ENCODE measurements around the gene KCND3. TPM values are rescaled to one million over a fixed set of nuclear protein-coding genes. Genes with fewer than 3 reads are reported as not detected.

KCND3 gene
- total and polyA plus RNA-seq, 2 donors (not counting 3 experiments of a cell fraction or from before 2014, with no cell fraction given): 0.03 TPM; not detected in 1

DNA sequence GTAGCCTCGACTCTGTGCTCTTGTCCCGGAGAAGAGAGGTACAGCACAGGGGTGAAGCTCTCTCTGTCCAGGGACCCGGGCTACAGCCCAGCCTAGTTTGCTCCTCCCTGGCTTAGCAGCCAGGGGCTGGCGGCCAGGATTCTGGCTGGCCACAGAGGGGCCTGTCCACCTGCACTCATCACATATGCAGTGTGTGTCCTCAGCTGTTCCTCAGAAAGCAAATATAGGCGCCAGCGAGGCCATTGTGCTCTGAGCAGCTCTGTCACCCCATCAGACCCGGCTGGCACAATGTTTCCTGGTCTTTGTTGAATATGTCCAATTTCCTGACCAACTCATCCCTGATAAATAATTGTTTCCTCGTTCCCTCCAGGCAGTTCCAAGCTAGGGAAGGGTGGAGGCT, 28.5 kb downstream of the KCND3 start:
- no peaks in the 10 kb centered on the region for H3K27me3 ChIP-seq (ENCODE audit: control insufficient read depth in 2 of 2, insufficient read depth in 2 of 2, low read length in 2 of 2)
- no peak overlapping the region for H3K4me2 ChIP-seq (ENCODE audit: insufficient read depth, low read length)
- H3K4me3 ChIP-seq (replicated peaks in 1 of 3; ENCODE audit: insufficient read depth in 1 of 3, low read depth in 1 of 3, low read length in 3 of 3): no peak overlapping the region
- no peaks in the 10 kb centered on the region for H3K36me3 ChIP-seq (ENCODE audit: control insufficient read depth in 2 of 2, extremely low read depth in 1 of 2, insufficient read depth in 2 of 2, low read length in 2 of 2)
- FAIRE-seq (no peak), DNase-seq (ENCODE audit: low read depth, low spot score) (no peak)
- H3K79me2 ChIP-seq (ENCODE audit: control insufficient read depth, insufficient read depth, low read length): no peaks in the 10 kb centered on the region
- intact Hi-C loops (cut with micrococcal nuclease) (no loop called here), dilution Hi-C loops (cut with MboI; ENCODE audit: extremely low pct_ligation_motif_present, low sequenced_read_pairs) (no loop called here)
- no peak overlapping the region for H2AFZ ChIP-seq (ENCODE audit: low read depth, low read length)
- H3K9ac ChIP-seq (replicated peaks; ENCODE audit: extremely low read depth, insufficient read depth, low read length): no peak overlapping the region
- no TSS peak for BruUV-seq (replicated peaks)
- H3K27ac ChIP-seq (ENCODE audit: insufficient read depth, low read depth, low read length): no peak overlapping the region
- no peak for TF ChIP-seq FOS (IDR thresholded peaks at IDR 0.05; ENCODE audit: borderline replicate concordance, insufficient read depth, low read length)
- no peaks in the 10 kb centered on the region for H3K4me1 ChIP-seq (ENCODE audit: control insufficient read depth, extremely low read depth, insufficient read depth, low read length)
- POLR2A ChIA-PET: no interaction called here
- H3K9me3 ChIP-seq (replicated peaks; ENCODE audit: control insufficient read depth, insufficient read depth, low read length): no peaks in the 10 kb centered on the region
- CTCF ChIA-PET: no interaction called here
- H4K20me1 ChIP-seq (replicated peaks; ENCODE audit: control insufficient read depth, extremely low read depth, insufficient read depth, low read length): no peaks in the 10 kb centered on the region
- no peaks in the 10 kb centered on the region for H3K9me1 ChIP-seq (replicated peaks; ENCODE audit: control insufficient read depth, extremely low read depth, insufficient read depth, low read length)

GRCh38 chr1:111959436-111959835, 30.0 kb downstream of the KCND3 start:
- intact Hi-C loops (cut with micrococcal nuclease): no loop called here
- Histone ChIP-seq H3K9ac (replicated peaks; ENCODE audit: extremely low read depth, insufficient read depth, low read length) (no peak overlapping the region), H3K36me3 (ENCODE audit: control insufficient read depth in 2 of 2, extremely low read depth in 1 of 2, insufficient read depth in 2 of 2, low read length in 2 of 2) (no peaks in the 10 kb centered on the region), H3K4me3 (replicated peaks in 1 of 3; ENCODE audit: insufficient read depth in 1 of 3, low read depth in 1 of 3, low read length in 3 of 3) (no peak overlapping the region), H3K4me1 (ENCODE audit: control insufficient read depth, extremely low read depth, insufficient read depth, low read length) (no peaks in the 10 kb centered on the region), H3K27me3 (ENCODE audit: control insufficient read depth in 2 of 2, insufficient read depth in 2 of 2, low read length in 2 of 2) (no peaks in the 10 kb centered on the region), H2AFZ (ENCODE audit: low read depth, low read length) (no peak overlapping the region), H3K79me2 (ENCODE audit: control insufficient read depth, insufficient read depth, low read length) (no peaks in the 10 kb centered on the region), H3K27ac (ENCODE audit: insufficient read depth, low read depth, low read length) (no peak overlapping the region), H3K9me1 (replicated peaks; ENCODE audit: control insufficient read depth, extremely low read depth, insufficient read depth, low read length) (no peaks in the 10 kb centered on the region), H3K9me3 (replicated peaks; ENCODE audit: control insufficient read depth, insufficient read depth, low read length) (no peaks in the 10 kb centered on the region), H4K20me1 (replicated peaks; ENCODE audit: control insufficient read depth, extremely low read depth, insufficient read depth, low read length) (no peaks in the 10 kb centered on the region), H3K4me2 (ENCODE audit: insufficient read depth, low read length) (no peak overlapping the region)
- TF ChIP-seq MYC (IDR thresholded peaks at IDR 0.05; ENCODE audit: low read depth, low read length) (no peak), POLR2A (IDR thresholded peaks at IDR 0.05; ENCODE audit: low read depth, low read length) (no peak)
- dilution Hi-C loops (cut with MboI; ENCODE audit: extremely low pct_ligation_motif_present, low sequenced_read_pairs): no loop called here
- no peak for FAIRE-seq
- CTCF ChIA-PET: no interaction called here
- no peak for DNase-seq (ENCODE audit: low read depth, low spot score)
- BruUV-seq (replicated peaks): no TSS peak
- POLR2A ChIA-PET: no interaction called here

Data from endothelial cell of umbilical vein (primary cell).